ENCODE results near the gene F2R.
A peak's percentile ranks its signal among the peaks of the same experiment; 100 is the strongest.
"Not testable (repeated sequence)": the region's sequence is repeated elsewhere in the genome, so short reads cannot be mapped to it uniquely, and the experiment has no call there.

The F2R gene

GRCh38 chr5:76733049-76733417 lies 17.1 kb downstream of the F2R start:
- peaks cover 74% of the 10 kb centered on the region for H3K36me3 Mint-ChIP-seq (ENCODE audit: low read depth)
- H3K27me3 Mint-ChIP-seq (ENCODE audit: low read depth, poor library complexity), result peaks cover 2% of the 10 kb centered on the region
- H3K9me3 Mint-ChIP-seq, result peaks cover 31% of the 10 kb centered on the region
- DNase-seq, result no peak
- TF ChIP-seq CTCF (IDR thresholded peaks at IDR 0.05), result no peak
- H3K27ac Mint-ChIP-seq, result peak overlapping the region; percentile 15
- H3K4me1 Mint-ChIP-seq, result peaks cover 15% of the 10 kb centered on the region
- H3K4me3 Mint-ChIP-seq, result no peak overlapping the region

- TF ChIP-seq CTCF (IDR thresholded peaks at IDR 0.05), result no peak
- H3K9me3 Mint-ChIP-seq, result peaks cover 2% of the 10 kb centered on the region
- H3K4me1 Mint-ChIP-seq, result peaks cover 21% of the 10 kb centered on the region
- H3K27me3 Mint-ChIP-seq (ENCODE audit: low read depth, poor library complexity), result no peaks in the 10 kb centered on the region
- DNase-seq, result no peak
- peaks cover 45% of the 10 kb centered on the region for H3K36me3 Mint-ChIP-seq (ENCODE audit: low read depth)
- H3K27ac Mint-ChIP-seq, result peak overlapping the region; percentile 93
- H3K4me3 Mint-ChIP-seq, result no peak overlapping the region
Measured at GRCh38 chr5:76735762-76736545, 20.0 kb downstream of the F2R start.

GRCh38 chr5:76736679-76737556 lies 21.0 kb downstream of the F2R start:
- Mint-ChIP-seq H3K36me3 (ENCODE audit: low read depth) (peaks cover 38% of the 10 kb centered on the region), H3K9me3 (no peaks in the 10 kb centered on the region), H3K4me1 (peaks cover 21% of the 10 kb centered on the region), H3K27me3 (ENCODE audit: low read depth, poor library complexity) (no peaks in the 10 kb centered on the region), H3K4me3 (no peak overlapping the region), H3K27ac (no peak overlapping the region)
- no peak for DNase-seq
- TF ChIP-seq CTCF (IDR thresholded peaks at IDR 0.05), result no peak

GRCh38 chr5:76737846-76738245 lies 21.9 kb downstream of the F2R start:
- Mint-ChIP-seq H3K36me3 (ENCODE audit: low read depth) (peaks cover 29% of the 10 kb centered on the region), H3K4me1 (peaks cover 21% of the 10 kb centered on the region), H3K27ac (no peak overlapping the region), H3K9me3 (no peaks in the 10 kb centered on the region), H3K27me3 (ENCODE audit: low read depth, poor library complexity) (no peaks in the 10 kb centered on the region), H3K4me3 (no peak overlapping the region)
- no peak for TF ChIP-seq CTCF (IDR thresholded peaks at IDR 0.05)
- no peak for DNase-seq

- DNase-seq; H3K4me3 Mint-ChIP-seq; H3K27ac Mint-ChIP-seq; H3K36me3 Mint-ChIP-seq (ENCODE audit: low read depth); H3K27me3 Mint-ChIP-seq (ENCODE audit: low read depth, poor library complexity); H3K9me3 Mint-ChIP-seq: not testable (repeated sequence)
- H3K4me1 Mint-ChIP-seq, result peaks cover 12% of the 10 kb centered on the region
Measured at GRCh38 chr5:76741506-76741905, 25.6 kb downstream of the F2R start.

- H3K4me3 Mint-ChIP-seq, result no peak overlapping the region
- peaks cover 6% of the 10 kb centered on the region for H3K4me1 Mint-ChIP-seq
- no peaks in the 10 kb centered on the region for H3K36me3 Mint-ChIP-seq (ENCODE audit: low read depth)
- H3K27me3 Mint-ChIP-seq (ENCODE audit: low read depth, poor library complexity), result no peaks in the 10 kb centered on the region
- TF ChIP-seq CTCF (IDR thresholded peaks at IDR 0.05), result no peak
- H3K9me3 Mint-ChIP-seq, result no peaks in the 10 kb centered on the region
- DNase-seq, result no peak
- H3K27ac Mint-ChIP-seq, result no peak overlapping the region
Measured at GRCh38 chr5:76742583-76742982, 26.7 kb downstream of the F2R start.

Measured in nephron progenitor cell (in vitro differentiated cells).